Measurements from ENCODE around the gene GABPB1. TPM values are rescaled to one million over a fixed set of nuclear protein-coding genes. Genes with fewer than 3 reads are reported as not detected.

Gene GABPB1
- total and polyA plus RNA-seq, 2 of the 13 experiments (the other 11 are each of a cell fraction or from before 2014, with no cell fraction given), result 17.5 to 39.5 TPM

- TF ChIP-seq ARHGAP35 (CRISPR knock-in tag; IDR thresholded peaks at IDR 0.05; ENCODE audit: borderline replicate concordance) (no peak), TCF7L2 (IDR thresholded peaks at IDR 0.05; ENCODE audit: low read depth, low read length) (no peak), IKZF5 (CRISPR knock-in tag; IDR thresholded peaks at IDR 0.05) (no peak), GMEB2 (CRISPR knock-in tag; IDR thresholded peaks at IDR 0.05; ENCODE audit: low read depth) (no peak), ZNF703 (CRISPR knock-in tag; IDR thresholded peaks at IDR 0.05; ENCODE audit: borderline replicate concordance) (no peak), MTERF4 (CRISPR knock-in tag; IDR thresholded peaks at IDR 0.05) (peak; percentile 56; the same call in 1 of the 2 replicates), ZNF639 (CRISPR knock-in tag; conservative IDR thresholded peaks at IDR 0.05) (no peak), ZFYVE20 (CRISPR knock-in tag; IDR thresholded peaks at IDR 0.05; ENCODE audit: borderline replicate concordance, low read depth) (no peak), PLSCR1 (CRISPR knock-in tag; IDR thresholded peaks at IDR 0.05; ENCODE audit: borderline replicate concordance) (0 out of 2 replicates have a peak, but pooled peaks have one; percentile 89), ZSCAN9 (CRISPR knock-in tag; IDR thresholded peaks at IDR 0.05; ENCODE audit: borderline replicate concordance) (no peak), ZNF230 (CRISPR knock-in tag; IDR thresholded peaks at IDR 0.05) (no peak), ZNF12 (CRISPR knock-in tag; IDR thresholded peaks at IDR 0.05) (0 out of 2 replicates have a peak, but pooled peaks have one; percentile 30), ZNF280D (CRISPR knock-in tag; IDR thresholded peaks at IDR 0.05) (no peak), ZNF367 (CRISPR knock-in tag; IDR thresholded peaks at IDR 0.05; ENCODE audit: borderline replicate concordance) (no peak), ZSCAN25 (CRISPR knock-in tag; IDR thresholded peaks at IDR 0.05) (no peak), ZNF3 (CRISPR knock-in tag; IDR thresholded peaks at IDR 0.05) (no peak), HOXA9 (CRISPR knock-in tag; IDR thresholded peaks at IDR 0.05; ENCODE audit: borderline replicate concordance) (no peak)
Observed at GRCh38 chr15:50353975-50354837, 792 bp downstream of the GABPB1 start (continued).

Data from HepG2 (cell line).